HEK293 (cell line): ENCODE results near the gene KCNJ6.

Experiments used
- AEBP2 ChIP-seq: fragments of 450-650 bp; formaldehyde crosslinking; IDR thresholded peaks from 2 replicates; pipeline ENCODE4 v1.5.1; 2016; ENCODE audit warnings: missing biosample characterization, missing genetic modification characterization, borderline replicate concordance
- BCL6B ChIP-seq: fragments of 450-650 bp; formaldehyde crosslinking; IDR thresholded peaks from 2 replicates; pipeline ENCODE4 v1.5.1; 2017; ENCODE audit warnings: missing biosample characterization, missing genetic modification characterization
- EGR2 ChIP-seq: fragments of 450-650 bp; formaldehyde crosslinking; IDR thresholded peaks from 2 replicates; pipeline ENCODE4 v1.5.1; 2016; ENCODE audit warnings: low read depth, missing biosample characterization, missing genetic modification characterization
- FEZF1 ChIP-seq: fragments of 450-650 bp; formaldehyde crosslinking; IDR thresholded peaks from 2 replicates; pipeline ENCODE4 v1.5.1; 2016; ENCODE audit warnings: missing biosample characterization, missing genetic modification characterization
- KLF17 ChIP-seq: fragments of 450-650 bp; formaldehyde crosslinking; IDR thresholded peaks from 2 replicates; pipeline ENCODE4 v1.5.1; 2016; ENCODE audit warnings: missing biosample characterization, missing genetic modification characterization
- PRDM6 ChIP-seq: fragments of 450-650 bp; formaldehyde crosslinking; IDR thresholded peaks from 2 replicates; pipeline ENCODE4 v1.5.1; 2017; ENCODE audit warnings: missing biosample characterization, missing genetic modification characterization
- SP3 ChIP-seq: fragments of 450-650 bp; formaldehyde crosslinking; IDR thresholded peaks from 2 replicates; pipeline ENCODE4 v1.5.1; 2016; ENCODE audit warnings: missing biosample characterization, missing genetic modification characterization
- TSHZ1 ChIP-seq: fragments of 450-650 bp; formaldehyde crosslinking; IDR thresholded peaks from 2 replicates; pipeline ENCODE4 v1.5.1; 2016; ENCODE audit warnings: missing biosample characterization, missing genetic modification characterization, borderline replicate concordance
- ZBTB26 ChIP-seq: fragments of 450-650 bp; formaldehyde crosslinking; optimal IDR thresholded peaks from 2 replicates; pipeline ENCODE3; 2016; ENCODE audit warnings: missing biosample characterization, mild to moderate bottlenecking, missing genetic modification characterization
- ZBTB48 ChIP-seq: fragments of 450-650 bp; formaldehyde crosslinking; IDR thresholded peaks from 2 replicates; pipeline ENCODE4 v1.5.1; 2016; ENCODE audit warnings: missing biosample characterization, missing genetic modification characterization
- ZNF23 ChIP-seq: fragments of 450-650 bp; formaldehyde crosslinking; IDR thresholded peaks from 2 replicates; pipeline ENCODE4 v1.5.1; 2016; ENCODE audit warnings: missing biosample characterization, missing genetic modification characterization, borderline replicate concordance
- ZNF302 ChIP-seq: fragments of 450-650 bp; formaldehyde crosslinking; IDR thresholded peaks from 2 replicates; pipeline ENCODE4 v1.5.1; 2016; ENCODE audit warnings: missing biosample characterization, missing genetic modification characterization, low read depth
- ZNF335 ChIP-seq: fragments of 450-650 bp; formaldehyde crosslinking; conservative IDR thresholded peaks from 2 replicates; pipeline ENCODE4 v1.5.1; 2016; ENCODE audit warnings: missing biosample characterization, missing genetic modification characterization
- ZNF488 ChIP-seq: fragments of 450-650 bp; formaldehyde crosslinking; IDR thresholded peaks from 2 replicates; pipeline ENCODE4 v1.5.1; 2016; ENCODE audit warnings: missing biosample characterization, missing genetic modification characterization
- ZNF513 ChIP-seq: fragments of 450-650 bp; IDR thresholded peaks from 2 replicates; pipeline ENCODE4 v1.5.1; 2018; ENCODE audit warnings: missing biosample characterization, missing genetic modification characterization
- ZNF600 ChIP-seq: fragments of 450-650 bp; formaldehyde crosslinking; IDR thresholded peaks from 2 replicates; pipeline ENCODE4 v1.5.1; 2016; ENCODE audit warnings: missing biosample characterization, missing genetic modification characterization
- ZNF692 ChIP-seq: fragments of 450-650 bp; formaldehyde crosslinking; IDR thresholded peaks from 2 replicates; pipeline ENCODE4 v1.5.1; 2016; ENCODE audit warnings: missing biosample characterization, missing genetic modification characterization
- ZNF747 ChIP-seq: fragments of 450-650 bp; formaldehyde crosslinking; IDR thresholded peaks from 2 replicates; pipeline ENCODE4 v1.5.1; 2016; ENCODE audit warnings: missing biosample characterization, missing genetic modification characterization
- ZNF776 ChIP-seq: fragments of 450-650 bp; formaldehyde crosslinking; IDR thresholded peaks from 2 replicates; pipeline ENCODE4 v1.5.0; 2017; ENCODE audit warnings: missing biosample characterization, missing genetic modification characterization, borderline replicate concordance
- ZNF792 ChIP-seq: fragments of 450-650 bp; formaldehyde crosslinking; IDR thresholded peaks from 2 replicates; pipeline ENCODE4 v1.5.1; 2016; ENCODE audit warnings: missing biosample characterization, missing genetic modification characterization
- ZSCAN18 ChIP-seq: fragments of 450-650 bp; formaldehyde crosslinking; IDR thresholded peaks from 2 replicates; pipeline ENCODE4 v1.5.1; 2016; ENCODE audit warnings: missing biosample characterization, missing genetic modification characterization

KCNJ6 gene

GRCh38 chr21:37710546-37711285, 205.5 kb downstream of the KCNJ6 start (continued):
- no peak for TF ChIP-seq SP3 (tag by site-specific recombination)
- no peak for TF ChIP-seq EGR2
- no peak for TF ChIP-seq PRDM6 (tag by site-specific recombination)
- TF ChIP-seq TSHZ1 (tag by site-specific recombination): 0 out of 2 replicates have a peak, but pooled peaks have one; percentile 44
- TF ChIP-seq ZNF23: no peak
- no peak for TF ChIP-seq ZBTB26 (tag by site-specific recombination)
- no peak for TF ChIP-seq ZSCAN18 (tag by site-specific recombination)
- 0 out of 2 replicates have a peak, but pooled peaks have one; percentile 48 for TF ChIP-seq ZNF488 (tag by site-specific recombination)
- TF ChIP-seq BCL6B: no peak
- peak; percentile 73 for TF ChIP-seq FEZF1
- no peak for TF ChIP-seq AEBP2 (tag by site-specific recombination)
- TF ChIP-seq ZNF747 (tag by site-specific recombination): no peak
- TF ChIP-seq ZNF776: no peak
- no peak for TF ChIP-seq ZNF600
- no peak for TF ChIP-seq KLF17 (tag by site-specific recombination)
- no peak for TF ChIP-seq ZBTB48
- peak; percentile 92 for TF ChIP-seq ZNF692
- no peak for TF ChIP-seq ZNF792 (tag by site-specific recombination)
- no peak for TF ChIP-seq ZNF513 (tag by site-specific recombination)
- TF ChIP-seq ZNF335 (tag by site-specific recombination): no peak
- TF ChIP-seq ZNF302: no peak
